Mammary epithelial cell (primary cell): ENCODE results near the gene PER3.

Source experiments
- CTCF ChIP-seq, 2 donors: IDR thresholded peaks in 1 of 2; conservative IDR thresholded peaks in 1 of 2; 2 replicates each; pipeline ENCODE4 v1.5.1; 2011 to 2012; ENCODE audit warnings: inconsistent platforms in 2 of 2, low read length in 2 of 2, mild to moderate bottlenecking in 2 of 2, control low read depth in 1 of 2, low read depth in 1 of 2; ENCODE audit not compliant: insufficient read depth in 1 of 2; ENCODE audit errors: extremely low read depth in 1 of 2
- EZH2 ChIP-seq: IDR thresholded peaks from 2 replicates; pipeline ENCODE4 v1.6.1; 2012; ENCODE audit warnings: low read length, inconsistent platforms, borderline replicate concordance

GRCh38 chr1:7778133-7778628 lies 5.9 kb upstream of the PER3 start:
- TF ChIP-seq CTCF (conservative IDR thresholded peaks at IDR 0.05 in 1 of 2, IDR thresholded peaks at IDR 0.05 in 1 of 2; ENCODE audit: extremely low read depth in 1 of 2, insufficient read depth in 1 of 2, low read depth in 1 of 2, low read length in 2 of 2) (no peak), EZH2 (no peak)
